ENCODE data around the gene DEPDC5.

Gene DEPDC5

GRCh38 chr22:31895411-31896123 is 141.7 kb downstream of the DEPDC5 start:
- Histone ChIP-seq H3K4me1 (ENCODE audit: insufficient read depth, insufficient read length) (peaks cover 6% of the 10 kb centered on the region), H3K4me3 (ENCODE audit: insufficient read length, low read depth) (no peak overlapping the region), H3K9ac (ENCODE audit: insufficient read length, low read depth) (no peak overlapping the region), H3K9me3 (ENCODE audit: insufficient read depth, low read length) (no peaks in the 10 kb centered on the region), H3K27me3 (ENCODE audit: insufficient read depth, insufficient read length) (no peaks in the 10 kb centered on the region), H3K36me3 (ENCODE audit: insufficient read depth, insufficient read length, low read length) (peaks cover 13% of the 10 kb centered on the region)
- no peak for DNase-seq (ENCODE audit: low read depth, low spot score)
- no peak for TF ChIP-seq SUZ12 (IDR thresholded peaks at IDR 0.05; ENCODE audit: extremely low read depth, insufficient read depth, insufficient read length)
- no peak for TF ChIP-seq YY1 (IDR thresholded peaks at IDR 0.05; ENCODE audit: insufficient read depth, insufficient read length)
- no peak for TF ChIP-seq ZNF274 (IDR thresholded peaks at IDR 0.05; ENCODE audit: low read depth, low read length)

- Histone ChIP-seq H3K9ac (ENCODE audit: insufficient read length, low read depth) (no peak overlapping the region), H3K4me3 (ENCODE audit: insufficient read length, low read depth) (no peak overlapping the region), H3K36me3 (ENCODE audit: insufficient read depth, insufficient read length, low read length) (peaks cover 15% of the 10 kb centered on the region), H3K9me3 (ENCODE audit: insufficient read depth, low read length) (no peaks in the 10 kb centered on the region), H3K4me1 (ENCODE audit: insufficient read depth, insufficient read length) (peaks cover 6% of the 10 kb centered on the region), H3K27me3 (ENCODE audit: insufficient read depth, insufficient read length) (no peaks in the 10 kb centered on the region)
- DNase-seq (ENCODE audit: low read depth, low spot score) = no peak
- TF ChIP-seq YY1 (IDR thresholded peaks at IDR 0.05; ENCODE audit: insufficient read depth, insufficient read length) = no peak
- TF ChIP-seq SUZ12 (IDR thresholded peaks at IDR 0.05; ENCODE audit: extremely low read depth, insufficient read depth, insufficient read length) = no peak
- TF ChIP-seq ZNF274 (IDR thresholded peaks at IDR 0.05; ENCODE audit: low read depth, low read length) = no peak
Observed at GRCh38 chr22:31896472-31896871, 142.7 kb downstream of the DEPDC5 start.

GRCh38 chr22:31897842-31898805 is 144.3 kb downstream of the DEPDC5 start:
- Histone ChIP-seq H3K9me3 (ENCODE audit: insufficient read depth, low read length) (no peaks in the 10 kb centered on the region), H3K9ac (ENCODE audit: insufficient read length, low read depth) (no peak overlapping the region), H3K4me1 (ENCODE audit: insufficient read depth, insufficient read length) (peaks cover 6% of the 10 kb centered on the region), H3K4me3 (ENCODE audit: insufficient read length, low read depth) (no peak overlapping the region), H3K36me3 (ENCODE audit: insufficient read depth, insufficient read length, low read length) (peaks cover 17% of the 10 kb centered on the region), H3K27me3 (ENCODE audit: insufficient read depth, insufficient read length) (no peaks in the 10 kb centered on the region)
- TF ChIP-seq SUZ12 (IDR thresholded peaks at IDR 0.05; ENCODE audit: extremely low read depth, insufficient read depth, insufficient read length) (no peak), ZNF274 (IDR thresholded peaks at IDR 0.05; ENCODE audit: low read depth, low read length) (no peak), YY1 (IDR thresholded peaks at IDR 0.05; ENCODE audit: insufficient read depth, insufficient read length) (no peak)
- peak; percentile 13 for DNase-seq (ENCODE audit: low read depth, low spot score)

- no peak for TF ChIP-seq YY1 (IDR thresholded peaks at IDR 0.05; ENCODE audit: insufficient read depth, insufficient read length)
- no peak for TF ChIP-seq ZNF274 (IDR thresholded peaks at IDR 0.05; ENCODE audit: low read depth, low read length)
- TF ChIP-seq SUZ12 (IDR thresholded peaks at IDR 0.05; ENCODE audit: extremely low read depth, insufficient read depth, insufficient read length) = no peak
- peaks cover 12% of the 10 kb centered on the region for H3K36me3 ChIP-seq (ENCODE audit: insufficient read depth, insufficient read length, low read length)
- no peaks in the 10 kb centered on the region for H3K9me3 ChIP-seq (ENCODE audit: insufficient read depth, low read length)
- H3K4me1 ChIP-seq (ENCODE audit: insufficient read depth, insufficient read length) = peaks cover 6% of the 10 kb centered on the region
- H3K27me3 ChIP-seq (ENCODE audit: insufficient read depth, insufficient read length) = no peaks in the 10 kb centered on the region
- no peak for DNase-seq (ENCODE audit: low read depth, low spot score)
- no peak overlapping the region for H3K9ac ChIP-seq (ENCODE audit: insufficient read length, low read depth)
- H3K4me3 ChIP-seq (ENCODE audit: insufficient read length, low read depth) = no peak overlapping the region
Observed at GRCh38 chr22:31898926-31899325, 145.1 kb downstream of the DEPDC5 start.

- H3K9ac ChIP-seq (ENCODE audit: insufficient read length, low read depth) = no peak overlapping the region
Observed at GRCh38 chr22:31899669-31900068, 145.8 kb downstream of the DEPDC5 start.

GRCh38 chr22:31901388-31902137 is 147.7 kb downstream of the DEPDC5 start:
- no peaks in the 10 kb centered on the region for H3K27me3 ChIP-seq (ENCODE audit: insufficient read depth, insufficient read length)
- H3K4me1 ChIP-seq (ENCODE audit: insufficient read depth, insufficient read length) = peaks cover 6% of the 10 kb centered on the region
- H3K9me3 ChIP-seq (ENCODE audit: insufficient read depth, low read length) = no peaks in the 10 kb centered on the region
- no peak overlapping the region for H3K4me3 ChIP-seq (ENCODE audit: insufficient read length, low read depth)
- TF ChIP-seq ZNF274 (IDR thresholded peaks at IDR 0.05; ENCODE audit: low read depth, low read length) = no peak
- TF ChIP-seq SUZ12 (IDR thresholded peaks at IDR 0.05; ENCODE audit: extremely low read depth, insufficient read depth, insufficient read length) = no peak
- no peak for TF ChIP-seq YY1 (IDR thresholded peaks at IDR 0.05; ENCODE audit: insufficient read depth, insufficient read length)
- H3K36me3 ChIP-seq (ENCODE audit: insufficient read depth, insufficient read length, low read length) = peaks cover 22% of the 10 kb centered on the region
- no peak overlapping the region for H3K9ac ChIP-seq (ENCODE audit: insufficient read length, low read depth)
- DNase-seq (ENCODE audit: low read depth, low spot score) = no peak

More at GRCh38 chr22:31899669-31900068, 145.8 kb downstream of the DEPDC5 start:
- peaks cover 6% of the 10 kb centered on the region for H3K4me1 ChIP-seq (ENCODE audit: insufficient read depth, insufficient read length)
- H3K27me3 ChIP-seq (ENCODE audit: insufficient read depth, insufficient read length) = no peaks in the 10 kb centered on the region
- peaks cover 12% of the 10 kb centered on the region for H3K36me3 ChIP-seq (ENCODE audit: insufficient read depth, insufficient read length, low read length)
- no peak for DNase-seq (ENCODE audit: low read depth, low spot score)
- TF ChIP-seq YY1 (IDR thresholded peaks at IDR 0.05; ENCODE audit: insufficient read depth, insufficient read length) (no peak), ZNF274 (IDR thresholded peaks at IDR 0.05; ENCODE audit: low read depth, low read length) (no peak), SUZ12 (IDR thresholded peaks at IDR 0.05; ENCODE audit: extremely low read depth, insufficient read depth, insufficient read length) (no peak)
- no peaks in the 10 kb centered on the region for H3K9me3 ChIP-seq (ENCODE audit: insufficient read depth, low read length)
- H3K4me3 ChIP-seq (ENCODE audit: insufficient read length, low read depth) = no peak overlapping the region

Measured in NT2/D1 (cell line).